ENCODE results near the gene UBE2D2.

GRCh38 chr5:139660105-139660922, 99.2 kb downstream of the UBE2D2 start:
- TF ChIP-seq CTCF (IDR thresholded peaks at IDR 0.05) = no peak
- TF ChIP-seq POLR2A (IDR thresholded peaks at IDR 0.05; ENCODE audit: low read length) = no peak
- no peak; the same call in 1 of the 2 replicates for TF ChIP-seq MAX (IDR thresholded peaks at IDR 0.05)
- no peak for TF ChIP-seq JUNB (IDR thresholded peaks at IDR 0.05)
- no peak for TF ChIP-seq E2F6 (IDR thresholded peaks at IDR 0.05; ENCODE audit: borderline replicate concordance, low read depth)
- TF ChIP-seq PHF8 (IDR thresholded peaks at IDR 0.05; ENCODE audit: borderline replicate concordance, low read depth) = no peak
- no peak for TF ChIP-seq SREBF2 (IDR thresholded peaks at IDR 0.05)
- no peak for TF ChIP-seq SMC3 (IDR thresholded peaks at IDR 0.05)
- no peak for TF ChIP-seq POLR2AphosphoS2 (conservative IDR thresholded peaks at IDR 0.05; ENCODE audit: low read length)
- TF ChIP-seq EHMT2 (IDR thresholded peaks at IDR 0.05; ENCODE audit: low read depth) = no peak
- no peak for TF ChIP-seq FOSL2 (IDR thresholded peaks at IDR 0.05)
- no peak for TF ChIP-seq FOSL2 (CRISPR knock-in tag; IDR thresholded peaks at IDR 0.05)
- no peak for TF ChIP-seq CEBPB (IDR thresholded peaks at IDR 0.05)
- no peak for TF ChIP-seq JUN (IDR thresholded peaks at IDR 0.05)
